HG02970 (cell line): ENCODE data around the gene LCN6.
"Not testable (repeated sequence)": the region's sequence is repeated elsewhere in the genome, so short reads cannot be mapped to it uniquely, and the experiment has no call there.

ENCODE experiments used
- ATAC-seq: cut with Tn5 transposase; IDR thresholded peaks from one replicate; pipeline ENCODE4 v1.9.1; 2021; ENCODE audit warnings: mild to moderate bottlenecking, moderate library complexity, moderate number of reproducible peaks; ENCODE audit not compliant: unreplicated experiment, low FRiP score

The LCN6 gene

DNA sequence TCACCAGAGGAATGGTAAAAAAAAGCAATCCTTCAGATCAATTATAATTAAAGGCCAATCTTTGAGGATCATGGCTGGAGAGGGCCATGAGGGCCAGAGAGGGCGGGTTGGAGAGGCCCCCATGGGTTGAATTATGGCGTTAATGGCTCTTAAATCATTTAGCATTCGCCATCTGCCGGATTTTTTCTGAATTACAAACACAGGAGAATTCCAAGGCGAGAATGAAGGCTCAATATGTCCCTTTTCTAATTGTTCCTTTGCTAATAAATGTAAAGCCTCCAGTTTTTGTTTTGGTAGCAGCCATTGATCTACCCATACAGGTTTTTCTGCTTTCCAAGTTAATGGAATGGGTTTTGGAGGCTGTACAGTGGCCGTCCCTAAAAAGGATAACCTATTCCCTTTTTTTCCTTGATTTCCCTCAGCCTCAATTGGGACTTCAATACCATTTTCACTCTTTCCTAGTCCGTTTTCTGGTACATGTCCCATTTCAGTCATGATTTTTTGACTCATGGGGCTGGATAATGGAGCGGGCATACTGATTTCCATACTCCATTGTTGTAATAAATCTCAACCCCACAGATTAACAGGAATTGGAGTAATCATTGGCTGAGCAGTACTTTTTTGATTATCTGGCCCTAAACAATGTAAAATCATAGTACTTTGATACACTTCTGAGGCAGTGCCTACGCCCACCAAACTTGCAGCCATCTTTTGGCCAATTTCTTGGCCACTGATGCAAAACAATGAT, 36.1 kb upstream of the LCN6 start:
- no peak for ATAC-seq

DNA sequence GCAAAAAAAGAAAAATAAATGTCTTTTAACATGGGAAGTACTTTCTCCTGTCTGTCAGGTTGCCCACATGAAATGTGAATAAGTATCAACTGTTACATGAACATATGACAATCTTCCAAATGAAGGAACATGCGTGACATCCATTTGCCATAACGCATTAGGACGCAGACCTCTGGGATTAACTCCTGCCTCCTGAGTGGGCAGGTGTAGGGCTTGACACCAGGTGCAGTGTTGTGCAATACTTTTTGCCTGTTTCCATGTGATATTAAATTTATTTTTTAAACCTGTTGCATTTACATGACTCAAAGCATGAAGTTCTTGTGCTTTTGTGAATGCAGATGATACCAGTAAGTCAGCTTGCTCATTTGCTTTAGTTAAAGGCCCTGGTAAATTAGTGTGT, 34.1 kb upstream of the LCN6 start:
- no peak for ATAC-seq

- ATAC-seq: no peak
Measured at GRCh38 chr9:136779808-136780207, 31.5 kb upstream of the LCN6 start.

DNA sequence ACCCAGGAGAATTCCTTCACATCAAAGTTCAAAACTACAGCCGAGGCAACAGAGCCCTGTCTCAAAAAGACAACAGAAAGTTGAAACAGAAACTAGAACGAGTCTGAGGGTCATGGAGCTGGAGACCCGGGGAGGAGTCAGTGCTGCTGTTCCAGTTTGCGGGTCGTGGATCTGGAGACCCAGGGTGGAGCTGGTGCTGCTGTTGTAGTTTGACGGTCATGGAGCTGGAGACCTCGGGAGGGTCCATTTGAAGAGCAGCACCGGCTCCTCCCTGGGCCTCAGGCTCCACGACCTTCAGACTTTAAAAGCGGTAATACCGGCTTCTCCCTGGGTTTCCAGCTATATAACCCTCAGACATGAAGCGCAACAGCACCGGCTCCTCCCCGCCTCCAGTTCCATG, 29.0 kb upstream of the LCN6 start:
- ATAC-seq: no peak

GRCh38 chr9:136776947-136777346, 28.6 kb upstream of the LCN6 start:
- no peak for ATAC-seq

DNA sequence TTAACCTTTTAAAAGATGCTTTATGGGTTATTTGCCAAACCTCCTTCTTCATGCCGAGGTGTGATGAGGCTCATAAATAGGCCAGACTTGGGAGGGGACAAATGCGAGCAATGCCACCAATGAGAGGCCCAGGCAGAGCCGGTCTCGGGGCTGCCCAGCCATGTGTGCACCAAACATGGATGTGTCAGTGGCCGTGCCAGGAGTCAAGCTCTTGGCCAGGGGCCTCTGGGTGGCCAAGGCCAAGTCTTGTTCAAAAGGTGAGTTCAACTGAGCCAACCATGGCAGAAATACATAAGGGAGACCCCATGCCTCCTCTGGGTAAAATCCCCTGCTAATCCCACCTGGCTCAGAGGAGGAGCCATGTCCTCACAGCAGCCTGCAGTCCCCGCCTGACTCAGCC, 26.9 kb upstream of the LCN6 start:
- no peak for ATAC-seq

DNA sequence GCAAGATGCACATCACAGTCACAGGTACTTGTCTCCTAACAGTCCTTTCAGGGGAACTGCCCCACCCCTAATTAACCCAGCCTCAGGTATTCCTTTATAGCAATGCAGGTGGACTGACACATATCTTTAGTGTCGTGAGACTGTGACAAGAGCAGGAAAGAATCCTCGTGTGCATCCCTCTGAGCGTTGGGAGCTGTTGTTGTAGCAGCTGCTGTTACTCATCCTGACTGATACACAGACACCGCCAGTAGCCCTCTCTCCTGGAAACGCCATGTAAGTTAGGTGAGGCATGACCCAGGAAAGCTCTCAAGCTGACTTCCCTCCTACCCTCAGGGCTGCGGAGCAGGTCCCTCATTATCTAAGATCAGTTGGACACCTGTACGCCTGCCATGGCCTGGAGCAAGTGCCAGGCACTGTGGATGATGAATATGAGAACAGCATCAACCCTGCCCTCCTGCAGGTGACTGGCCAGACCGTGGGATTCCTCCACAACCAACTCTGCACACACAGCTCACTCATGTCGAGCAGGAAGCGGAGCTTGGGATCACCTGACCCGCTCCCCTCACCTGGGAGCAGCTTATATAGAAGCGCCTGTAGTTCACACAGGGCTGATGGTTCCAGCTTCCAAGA, 26.2 kb upstream of the LCN6 start:
- no peak for ATAC-seq

DNA sequence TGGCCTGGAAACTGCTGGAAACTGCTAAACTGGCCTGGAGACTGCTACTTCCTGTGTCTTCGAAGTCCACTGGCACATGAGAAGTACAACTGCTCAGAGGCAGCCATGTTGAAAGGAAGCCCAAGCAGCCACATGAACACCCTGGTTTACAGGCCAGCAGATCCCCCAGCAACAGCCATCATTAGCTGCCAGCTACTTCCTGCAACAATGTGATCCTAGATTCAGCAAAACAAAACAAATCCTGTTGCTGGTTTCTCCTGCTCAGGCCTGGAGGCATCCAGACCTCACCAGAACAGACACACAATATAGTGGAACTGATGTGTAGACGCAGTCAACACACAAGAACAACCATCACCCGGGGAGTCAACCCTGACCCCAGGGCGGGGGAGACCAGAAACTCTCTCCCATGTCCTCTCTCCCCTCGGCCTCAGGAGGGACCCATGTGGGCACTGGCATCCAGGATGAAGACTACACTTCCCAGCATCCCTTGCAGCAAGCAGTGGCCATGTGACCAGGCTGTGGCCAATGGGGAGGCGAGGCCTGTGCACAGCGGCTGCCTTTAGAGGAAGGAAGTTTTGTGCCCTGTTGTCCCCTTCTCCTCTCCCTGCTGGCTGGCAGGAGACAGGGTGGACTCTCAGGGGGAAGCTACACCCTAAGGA, 25.2 kb upstream of the LCN6 start:
- ATAC-seq: no peak

DNA sequence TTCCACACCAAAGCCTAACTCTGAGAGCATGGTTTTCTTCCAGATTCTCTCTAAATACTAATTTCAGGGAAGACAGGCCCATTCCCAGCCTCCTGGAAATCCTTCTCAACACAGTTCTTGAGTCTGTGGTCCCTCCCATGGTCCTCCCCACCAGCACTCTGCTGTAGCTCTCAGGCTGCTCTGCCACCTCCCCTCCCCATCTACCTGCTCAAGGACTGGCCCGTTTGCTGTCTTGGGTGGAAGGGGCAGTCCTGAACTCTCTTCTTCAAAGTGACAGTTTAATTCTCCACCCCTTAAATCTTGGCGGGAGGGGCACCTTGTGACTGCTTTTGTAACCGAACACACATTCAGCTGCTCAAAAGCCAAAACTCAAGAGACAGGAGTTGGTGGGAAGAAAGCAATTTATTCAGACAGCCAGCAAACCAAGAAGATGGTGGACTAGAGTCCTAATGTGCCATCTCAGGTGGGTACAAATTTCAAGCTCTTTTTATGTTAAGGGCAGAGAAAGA, 23.6 kb upstream of the LCN6 start:
- no peak for ATAC-seq

- no peak for ATAC-seq
Measured at GRCh38 chr9:136769710-136770191, 21.4 kb upstream of the LCN6 start.

DNA sequence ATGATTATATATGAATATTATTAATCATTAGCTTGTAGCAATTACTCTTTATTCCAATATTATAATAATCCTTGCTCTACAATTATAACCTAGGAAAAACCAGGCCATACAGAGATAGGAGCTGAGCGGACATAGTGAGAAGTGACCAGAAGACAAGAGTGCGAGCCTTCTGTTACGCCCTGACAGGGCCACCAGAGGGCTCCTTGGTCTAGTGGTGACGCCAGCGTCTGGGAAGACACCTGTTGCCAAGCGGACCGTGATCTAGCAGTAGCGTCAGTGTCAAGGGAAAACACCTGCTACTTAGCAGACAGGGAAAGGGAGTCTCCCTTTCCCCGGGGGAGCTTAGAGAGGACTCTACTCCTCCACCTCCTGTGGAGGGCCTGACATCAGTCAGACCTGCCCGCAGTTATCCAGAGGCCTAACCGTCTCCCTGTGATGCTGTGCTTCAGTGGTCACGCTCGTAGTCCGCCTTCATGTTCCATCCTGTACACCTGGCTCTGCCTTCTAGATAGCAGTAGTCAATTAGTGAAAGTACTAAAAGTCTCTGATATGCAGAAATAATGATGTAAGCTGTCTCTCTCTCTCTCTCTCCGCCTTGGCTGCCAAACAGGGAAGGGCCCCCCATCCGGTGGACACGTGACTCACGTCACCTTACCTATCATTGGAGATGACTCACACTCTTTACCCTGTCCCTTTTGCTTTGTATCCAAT, 18.2 kb upstream of the LCN6 start:
- ATAC-seq: not testable (repeated sequence)

GRCh38 chr9:136765745-136766409, 17.6 kb upstream of the LCN6 start:
- not testable (repeated sequence) for ATAC-seq

DNA sequence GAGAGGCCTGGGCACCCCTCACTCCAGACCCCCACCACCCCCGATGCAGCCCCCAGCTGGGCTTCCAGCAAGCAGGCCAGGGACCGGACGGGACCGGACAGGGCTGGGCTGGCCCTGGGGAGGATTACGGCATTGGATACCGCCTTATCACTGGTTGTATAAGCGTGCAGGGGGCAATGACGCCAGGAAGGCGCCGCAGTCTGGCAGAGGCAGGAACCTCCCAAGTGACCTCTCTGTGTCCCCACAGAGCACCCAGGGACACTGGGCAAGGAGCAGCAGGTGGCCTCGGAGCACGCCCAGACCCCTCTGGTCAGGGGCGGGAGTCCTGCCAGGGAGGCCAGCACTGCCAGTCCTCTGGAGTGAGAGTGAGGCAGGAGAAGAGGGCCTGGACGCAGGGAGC, 16.7 kb upstream of the LCN6 start:
- no peak for ATAC-seq

DNA sequence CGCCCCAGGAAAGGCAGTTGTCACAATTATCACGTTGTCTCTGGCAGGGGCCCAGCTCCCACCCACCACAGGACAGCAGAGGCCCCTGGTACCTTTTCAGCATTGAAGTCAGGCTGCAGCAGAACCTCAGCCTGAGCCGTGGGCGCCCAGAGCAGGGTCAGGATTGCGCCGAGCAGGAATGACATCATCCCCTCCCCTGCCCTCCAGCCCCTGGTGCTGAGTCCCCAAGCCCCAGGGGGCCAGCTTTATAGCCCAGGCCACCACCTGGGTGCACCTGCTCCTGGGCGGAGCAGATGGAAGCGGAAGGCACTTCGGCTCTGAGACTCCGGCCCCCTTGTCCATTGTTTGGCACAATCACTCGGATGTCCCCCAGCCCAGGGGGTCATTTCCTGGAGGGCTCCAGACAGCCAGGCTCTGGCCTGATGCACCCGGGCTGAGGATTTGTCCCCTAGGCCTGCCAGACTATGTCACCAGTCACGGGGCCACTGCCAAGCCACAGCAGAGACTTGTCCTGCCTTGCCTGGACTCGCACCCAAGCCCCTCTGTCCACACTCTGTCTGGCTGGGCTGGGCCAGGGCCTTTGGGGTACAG, 16.1 kb upstream of the LCN6 start, which contains the start of gene LCN15:
TSS of gene LCN15 (minus strand) at position 218 of the 591 bp plus-strand sequence. CDS start at position 188, 30 bp downstream.
- no peak for ATAC-seq

GRCh38 chr9:136763649-136764035, 15.3 kb upstream of the LCN6 start:
- ATAC-seq: no peak

DNA sequence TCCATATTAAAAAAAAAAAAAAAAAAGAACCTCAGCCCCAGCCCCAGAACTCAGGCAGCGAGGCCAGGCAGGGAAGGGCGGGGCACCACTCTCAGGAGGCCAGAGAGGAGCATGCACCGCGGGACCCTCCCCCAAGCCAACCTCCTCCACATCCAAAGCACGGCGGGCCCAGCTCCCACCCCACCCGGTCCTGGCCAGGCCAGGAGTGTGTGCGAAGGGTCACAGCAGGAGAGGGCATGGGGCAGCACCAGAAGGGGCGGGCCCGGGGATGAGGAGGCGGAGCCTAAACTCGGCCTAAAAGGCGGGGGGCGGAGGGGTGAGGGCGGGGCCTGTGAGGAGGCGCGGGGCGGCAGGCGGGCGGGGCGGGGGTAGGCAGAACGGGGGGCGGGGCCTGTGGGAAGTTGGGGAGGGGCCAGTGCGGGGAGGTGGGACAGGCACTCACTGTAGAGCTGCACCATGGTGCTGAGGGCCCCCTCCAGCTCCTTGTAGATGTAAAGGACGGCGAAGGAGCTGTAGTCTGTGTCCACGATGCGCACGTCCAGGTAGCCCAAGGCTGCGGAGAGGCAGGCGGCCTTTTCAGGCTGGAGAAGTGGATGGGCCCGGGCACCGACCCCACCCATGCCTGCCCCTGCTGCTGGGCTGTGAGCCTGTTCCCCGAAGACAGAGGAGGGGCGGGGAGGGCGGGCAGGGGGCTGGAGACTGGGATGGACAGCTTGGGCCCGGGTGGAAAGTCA, 14.8 kb upstream of the LCN6 start:
- ATAC-seq: no peak

GRCh38 chr9:136762221-136762691, 13.9 kb upstream of the LCN6 start:
- ATAC-seq: no peak

DNA sequence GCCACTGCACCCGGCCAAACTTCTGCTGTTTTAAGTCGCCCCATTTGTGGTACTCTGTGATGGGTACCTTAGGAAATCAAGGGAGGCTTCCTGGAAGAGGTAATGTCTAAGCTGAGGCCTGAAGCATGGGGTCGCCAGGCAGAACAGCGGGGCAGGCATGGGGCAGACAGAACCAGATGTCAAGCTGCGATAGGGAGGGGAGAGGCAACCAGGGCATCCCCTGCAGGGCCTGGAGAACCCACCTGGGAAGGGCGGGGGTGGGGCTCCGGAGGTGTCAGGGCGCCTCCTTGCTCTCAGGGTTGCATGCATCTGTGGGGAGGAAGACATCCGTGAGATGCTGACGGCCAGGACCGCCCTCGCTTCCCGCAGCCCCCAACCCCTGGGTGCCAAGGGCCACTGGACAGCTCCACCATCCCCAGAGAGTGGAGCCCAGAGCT, 13.2 kb upstream of the LCN6 start:
- no peak for ATAC-seq
